Right forelimb (tissue), 1 donor: Measurements from ENCODE around the gene SPTSSB.

Experiments used
- DNase-seq: peaks from one replicate; pipeline ENCODE4 v3.0.0-alpha.2; 2018

Gene SPTSSB, protein sequence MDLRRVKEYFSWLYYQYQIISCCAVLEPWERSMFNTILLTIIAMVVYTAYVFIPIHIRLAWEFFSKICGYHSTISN

DNA sequence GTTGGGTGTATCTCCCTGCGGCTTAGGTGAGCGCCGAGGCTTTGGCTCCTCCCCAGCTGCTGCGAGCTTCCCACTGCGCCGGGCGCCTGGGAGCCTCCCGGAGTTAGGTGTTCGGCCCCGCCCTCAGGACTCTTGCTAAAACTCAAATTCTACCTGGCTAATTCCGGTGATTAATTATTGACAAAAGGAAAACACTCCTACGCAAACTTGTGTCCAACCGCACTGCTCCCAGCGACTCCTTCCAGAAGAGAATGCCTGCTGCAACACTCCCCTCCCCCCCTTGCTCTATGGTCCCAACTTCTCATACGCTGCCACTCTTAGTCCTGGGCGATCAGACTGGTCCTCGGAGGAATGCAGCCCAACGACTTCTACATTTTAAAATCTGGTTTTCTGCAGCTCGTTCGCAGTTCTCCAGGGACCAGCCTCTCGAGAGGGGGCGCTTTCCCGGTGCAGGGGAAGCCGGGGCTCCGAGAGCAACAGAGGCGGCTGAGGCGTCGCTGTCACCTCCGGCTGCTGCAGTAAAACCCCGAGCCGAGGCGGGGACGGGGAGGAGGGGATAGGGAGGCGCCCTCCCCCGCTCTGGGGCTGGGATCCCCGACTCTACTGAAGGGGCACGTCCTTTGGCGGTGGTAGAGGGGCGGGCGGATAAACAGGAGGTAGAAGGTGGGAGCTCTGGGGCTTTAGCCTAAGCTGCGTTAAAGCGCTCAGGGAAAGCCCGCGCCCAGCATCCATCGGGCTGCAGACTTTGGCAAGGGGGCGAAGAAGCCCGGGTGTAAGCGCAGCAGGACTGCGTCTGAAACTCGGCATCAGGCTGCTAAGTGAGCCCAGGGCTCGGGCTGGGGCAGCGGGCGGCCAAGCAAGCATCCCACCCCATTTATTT lies at the start of gene SPTSSB:
SPTSSB (minus strand) TSS at position 77 of the 880 bp plus-strand sequence. CDS start 25,194 bp downstream, outside the sequence.
- peak; percentile 59 for DNase-seq

DNA sequence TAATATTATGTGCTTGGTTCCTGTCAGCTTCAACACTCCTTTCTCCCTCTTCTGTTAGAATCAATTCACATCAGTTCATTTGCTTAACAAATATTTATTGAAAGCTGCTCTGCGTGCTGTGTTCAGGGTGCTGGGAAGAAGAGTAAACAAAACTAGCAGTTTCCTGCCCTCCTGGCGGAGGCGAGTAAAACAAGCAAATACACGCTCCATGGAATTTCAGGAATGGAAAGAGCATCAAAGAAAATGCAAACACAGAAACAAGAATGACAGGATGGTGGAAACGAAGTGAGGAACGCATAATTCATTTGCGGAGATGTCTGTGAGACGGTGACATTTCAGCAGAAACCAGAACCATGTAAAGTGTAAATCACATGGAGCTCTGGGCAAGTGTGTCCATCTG lies 49.4 kb upstream of the SPTSSB start:
- DNase-seq, result no peak

DNA sequence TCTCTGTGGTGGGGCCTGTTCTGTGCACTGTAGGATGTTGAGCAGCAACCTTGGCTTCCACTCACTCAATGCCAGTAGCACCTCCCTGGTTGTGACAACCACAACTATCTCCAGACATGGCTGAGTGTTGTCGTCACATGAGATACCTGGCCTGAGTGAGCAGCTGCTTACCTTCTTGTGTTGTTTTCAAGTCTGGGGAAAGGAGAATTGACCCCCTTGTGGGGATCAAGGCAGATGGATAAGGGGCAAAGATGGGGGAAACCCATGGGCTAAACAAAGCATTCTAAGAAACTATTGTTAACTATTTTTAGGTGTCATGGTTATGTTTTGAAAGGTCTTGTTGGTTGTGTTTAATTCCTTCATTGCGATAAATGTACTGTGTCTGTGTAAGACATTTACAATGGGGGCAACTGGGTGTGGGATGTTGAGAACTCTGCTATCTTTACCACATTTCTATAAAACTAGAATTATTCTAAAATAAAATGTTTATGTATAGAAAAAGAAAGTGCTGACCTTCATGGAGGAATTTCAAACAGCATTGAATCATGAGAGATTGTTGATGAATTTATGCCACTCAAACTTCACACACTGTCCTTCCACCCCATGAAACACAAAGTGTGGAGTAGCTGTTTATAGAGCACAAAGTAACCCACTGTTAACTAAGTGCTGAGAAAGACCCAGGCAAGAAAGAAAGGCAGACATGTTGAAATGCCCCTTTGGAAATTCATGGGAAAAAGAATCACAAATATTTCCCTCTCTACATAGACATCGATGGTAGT lies 48.4 kb upstream of the SPTSSB start:
- DNase-seq, result no peak

DNA sequence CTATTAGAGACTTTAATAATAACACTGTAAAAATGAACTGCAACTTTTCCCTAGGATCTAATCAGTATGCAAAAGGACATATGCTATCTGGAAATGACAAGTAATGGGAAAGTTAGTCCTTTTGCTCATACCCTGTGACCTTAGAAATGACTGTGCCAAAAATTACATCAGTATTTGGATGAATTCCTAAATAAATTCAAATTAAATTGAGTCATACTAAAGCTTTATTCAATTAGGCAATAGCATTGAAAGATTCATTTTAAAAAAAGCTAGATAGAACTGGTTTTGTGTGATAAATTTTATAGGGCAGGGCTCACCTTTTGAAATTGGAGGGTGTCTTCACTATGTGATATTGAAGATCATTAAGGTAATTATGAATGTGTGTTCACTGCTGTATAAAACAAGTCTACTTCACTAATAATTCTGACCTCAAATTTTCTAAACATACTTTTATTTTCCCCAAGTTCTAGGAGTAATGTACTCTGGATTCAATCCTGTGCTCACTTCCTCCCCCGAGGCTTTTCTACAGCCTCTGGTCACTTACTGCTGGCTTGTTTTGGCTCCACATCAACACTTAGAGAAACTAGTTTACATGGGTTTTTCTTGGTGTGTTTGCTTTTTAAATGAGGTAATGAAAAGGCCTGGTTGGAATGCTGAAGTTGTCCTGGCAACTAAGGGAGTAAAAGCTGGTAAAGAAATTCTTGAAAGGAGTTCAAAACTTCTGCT lies 44.4 kb upstream of the SPTSSB start:
- no peak for DNase-seq

DNA sequence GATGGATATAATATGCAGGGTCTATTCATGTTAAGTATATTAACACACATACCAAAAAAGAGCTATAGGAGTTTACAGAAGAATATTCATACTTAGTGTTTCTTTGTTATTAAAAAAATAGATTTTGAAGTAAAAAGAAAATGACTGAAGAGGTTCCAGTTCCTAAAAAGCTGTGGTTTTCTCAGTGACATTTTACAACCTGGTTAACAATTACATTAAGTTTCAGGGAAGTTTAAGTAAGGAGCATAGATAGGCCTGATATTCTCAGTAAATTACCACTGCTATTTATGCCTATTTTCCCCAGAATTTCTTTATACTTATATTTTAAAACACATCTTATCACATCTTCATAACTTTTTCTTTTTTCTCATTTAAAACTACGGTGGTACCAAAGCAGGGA lies 43.6 kb upstream of the SPTSSB start:
- DNase-seq, result no peak

DNA sequence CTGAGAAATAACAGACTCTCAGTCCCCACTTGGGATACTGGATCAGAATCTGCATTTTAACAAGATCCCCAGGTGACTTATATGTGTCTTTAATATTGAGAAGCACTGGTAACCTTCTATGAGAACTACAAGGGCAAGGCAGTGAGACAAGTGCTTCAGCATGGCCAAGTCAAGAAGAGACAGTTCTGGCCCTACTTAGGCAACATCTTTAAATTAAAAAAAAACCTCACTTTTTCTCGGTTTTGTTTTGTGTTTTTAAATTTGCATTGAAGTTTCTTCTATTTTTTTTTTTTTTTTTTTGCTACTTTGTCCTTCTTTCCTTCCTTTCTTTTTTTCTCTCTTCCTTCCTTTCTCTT lies 42.5 kb upstream of the SPTSSB start:
- DNase-seq, result no peak

DNA sequence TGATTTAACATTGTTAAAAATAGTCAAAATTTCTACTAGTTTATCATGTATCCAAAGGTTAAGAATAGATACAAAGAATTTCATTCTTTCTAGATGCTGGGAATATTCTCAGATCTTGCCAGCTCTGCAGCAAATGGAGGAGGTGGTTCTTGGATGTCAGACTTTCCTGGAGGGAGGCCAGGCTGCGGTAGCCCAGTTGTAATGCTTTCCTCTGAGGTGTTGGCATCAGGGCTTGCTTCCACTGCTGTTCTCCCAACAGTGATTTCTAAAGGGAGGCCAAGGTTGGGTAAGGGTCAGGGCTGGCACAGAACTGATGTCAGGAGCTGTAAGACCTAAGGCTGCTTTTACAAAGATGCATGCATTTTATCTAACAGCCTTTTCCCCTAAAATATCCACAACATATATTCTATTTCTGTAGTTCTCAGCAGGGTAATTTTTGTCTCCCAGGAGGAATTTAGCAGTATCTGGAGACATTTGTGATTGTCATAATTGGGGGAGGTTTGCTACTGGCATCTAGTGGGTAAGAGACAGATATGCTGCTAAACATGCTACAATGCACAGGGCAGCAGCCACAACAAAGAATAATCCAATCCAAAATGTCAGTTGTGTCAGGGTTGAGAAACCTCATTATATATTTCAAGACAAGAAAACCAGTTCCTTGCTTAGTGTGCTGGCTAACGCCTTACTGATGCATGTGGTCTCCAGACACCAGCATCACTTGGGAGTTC lies 42.0 kb upstream of the SPTSSB start:
- peak; percentile 79 for DNase-seq

DNA sequence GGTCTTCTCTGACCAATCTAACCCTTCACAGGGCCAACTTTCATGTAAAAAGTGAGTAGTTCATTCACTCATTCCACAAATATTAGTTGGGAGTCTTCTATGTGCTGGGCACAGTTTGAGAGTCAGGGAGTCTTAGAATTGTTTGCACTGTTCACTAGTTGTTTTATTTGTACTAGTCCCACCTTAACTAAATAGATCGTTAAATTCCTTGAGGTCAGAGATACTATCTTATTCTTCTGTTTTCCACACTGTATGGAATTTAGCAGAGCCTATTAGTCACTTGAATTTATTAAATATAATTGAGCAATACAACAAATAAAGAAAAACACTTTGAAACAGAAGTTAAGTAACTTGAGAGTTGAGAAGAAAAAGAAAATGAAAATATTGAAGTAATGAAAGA lies 40.8 kb upstream of the SPTSSB start:
- DNase-seq, result no peak

DNA sequence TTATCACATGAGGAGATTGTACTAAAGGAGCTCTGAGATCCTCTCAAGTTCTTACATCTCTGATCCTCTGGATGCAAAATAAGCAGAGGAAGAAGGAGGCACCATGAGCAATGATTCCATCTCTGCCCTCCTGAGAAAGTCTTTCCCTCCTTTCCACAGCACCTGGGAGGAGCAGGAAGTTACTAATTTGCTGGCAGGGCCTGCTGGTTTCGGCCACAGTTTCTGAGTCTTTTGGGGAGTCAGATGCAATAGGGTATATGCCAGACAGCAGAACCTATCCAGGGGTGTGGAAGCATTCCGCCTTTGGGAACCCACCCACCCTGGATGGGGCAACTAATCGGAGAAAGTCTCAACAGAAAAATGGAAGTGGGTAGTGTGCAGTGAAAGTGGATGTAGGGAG lies 38.5 kb upstream of the SPTSSB start:
- no peak for DNase-seq

DNA sequence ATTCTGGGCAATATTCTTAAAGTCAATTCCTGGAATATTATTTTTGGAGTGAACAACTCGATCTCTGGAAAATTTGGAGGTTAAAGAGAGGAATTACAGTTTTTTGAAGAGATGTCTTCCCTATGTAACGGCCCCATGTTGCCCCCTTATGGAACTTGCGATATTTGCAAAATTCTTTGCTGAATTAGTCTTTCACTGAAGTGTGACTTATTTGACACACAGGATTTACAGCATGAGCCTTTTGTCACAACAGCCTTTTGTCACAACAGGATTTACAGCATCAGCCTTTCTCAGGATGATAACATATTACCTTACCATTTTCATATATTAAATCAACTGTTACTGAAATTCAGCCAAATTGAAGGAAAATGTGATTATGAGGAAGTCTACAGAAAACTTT lies 37.8 kb upstream of the SPTSSB start:
- DNase-seq, result no peak

DNA sequence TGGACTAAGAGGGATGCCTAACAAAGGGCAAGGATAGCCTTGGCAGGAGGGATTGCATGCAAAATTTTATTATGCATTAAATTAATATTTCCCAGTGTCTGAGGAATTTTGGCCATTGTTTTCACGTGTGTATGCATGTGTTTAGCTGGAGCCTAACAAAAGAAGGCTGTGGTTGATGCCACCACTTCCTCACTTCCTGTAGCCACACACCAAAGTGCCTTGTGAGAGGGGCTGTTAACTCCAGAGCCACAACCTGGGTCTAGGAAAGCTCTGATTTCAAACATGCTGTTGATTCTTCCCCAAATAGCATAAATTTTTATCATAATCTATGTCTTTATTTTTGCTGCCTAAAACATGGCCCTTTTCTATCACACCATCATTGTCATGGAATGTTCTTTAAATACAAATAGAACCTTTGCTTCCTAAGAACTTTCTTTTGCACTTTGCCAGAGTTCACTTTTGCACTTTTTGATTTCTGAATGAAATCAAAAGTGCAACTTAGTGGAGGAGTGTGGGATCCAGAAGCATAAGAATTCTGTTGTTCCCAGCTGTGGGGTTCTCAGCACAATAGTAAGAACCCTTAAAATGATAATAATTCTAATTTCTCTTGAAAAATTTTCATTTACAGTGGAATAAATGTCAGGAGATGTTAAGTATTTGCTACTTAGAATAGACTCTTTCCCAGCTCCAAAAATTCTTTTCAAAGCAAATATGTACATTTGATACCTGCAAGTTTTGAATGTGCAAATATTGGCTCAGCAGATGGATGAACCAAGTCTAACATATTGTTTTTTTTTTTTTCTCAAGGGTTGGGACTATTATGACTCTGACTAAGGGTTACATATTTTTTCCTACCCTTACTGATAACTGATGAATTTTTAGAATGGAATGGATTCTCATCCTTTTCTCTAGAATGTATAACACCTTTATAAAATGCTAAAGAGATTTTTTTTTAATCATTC lies 35.6 kb upstream of the SPTSSB start:
- no peak for DNase-seq

DNA sequence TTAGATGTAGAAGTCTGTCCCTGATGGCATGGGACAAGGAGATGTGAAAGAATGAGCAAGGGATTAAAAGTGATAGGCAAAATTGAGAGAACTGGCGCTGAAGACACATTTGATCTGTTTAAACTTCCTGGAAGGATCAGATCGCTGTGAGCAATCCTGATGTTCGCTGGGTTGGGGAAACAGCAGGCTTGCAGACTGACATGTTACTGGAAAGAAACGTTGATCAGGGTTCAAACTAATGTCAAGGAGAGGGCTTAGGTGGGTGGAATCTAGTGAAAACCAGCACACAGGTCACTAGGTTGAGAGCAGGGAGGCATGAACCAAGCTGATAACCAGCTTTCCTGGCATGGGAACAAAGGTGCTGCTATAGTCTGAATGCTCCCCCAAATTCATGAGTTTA lies 34.5 kb upstream of the SPTSSB start:
- DNase-seq, result no peak

DNA sequence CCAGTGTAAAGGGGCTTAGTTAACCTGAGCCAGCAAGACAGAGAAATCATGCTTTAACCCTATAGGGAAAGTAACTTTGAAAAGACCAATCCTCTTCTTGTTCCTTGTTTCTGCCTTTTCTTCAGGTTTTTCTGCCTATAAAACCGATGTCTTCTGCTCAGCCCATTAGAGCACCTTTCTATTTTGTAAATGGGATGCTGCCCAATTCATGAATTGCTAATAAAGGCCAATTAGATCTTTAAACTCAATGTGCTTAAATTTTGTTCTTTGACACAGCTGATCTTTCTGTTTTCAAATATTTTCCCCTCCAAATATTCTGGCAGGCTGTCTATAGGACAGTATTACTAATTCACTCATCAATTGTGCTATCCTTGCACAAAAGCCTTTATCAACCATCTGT lies 33.8 kb upstream of the SPTSSB start:
- no peak for DNase-seq

DNA sequence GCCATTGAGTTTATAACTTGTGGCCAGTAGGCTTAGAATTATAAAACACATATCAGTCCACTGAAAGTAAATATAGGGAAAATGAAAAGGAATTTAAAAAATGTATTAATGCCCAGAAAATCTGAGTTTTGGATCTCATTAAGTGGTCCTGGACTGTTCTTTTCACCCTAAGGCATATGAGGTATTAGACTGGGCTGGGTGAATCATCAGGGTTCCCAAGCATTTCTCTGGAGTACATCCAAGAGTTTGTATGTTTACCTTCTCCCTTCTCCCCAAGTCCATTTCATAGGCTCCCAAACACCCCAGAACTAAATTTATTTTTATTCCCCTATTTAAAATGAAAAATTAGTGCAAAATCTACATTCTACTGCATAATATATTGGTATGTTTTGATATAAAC lies 31.9 kb upstream of the SPTSSB start:
- DNase-seq, result no peak

DNA sequence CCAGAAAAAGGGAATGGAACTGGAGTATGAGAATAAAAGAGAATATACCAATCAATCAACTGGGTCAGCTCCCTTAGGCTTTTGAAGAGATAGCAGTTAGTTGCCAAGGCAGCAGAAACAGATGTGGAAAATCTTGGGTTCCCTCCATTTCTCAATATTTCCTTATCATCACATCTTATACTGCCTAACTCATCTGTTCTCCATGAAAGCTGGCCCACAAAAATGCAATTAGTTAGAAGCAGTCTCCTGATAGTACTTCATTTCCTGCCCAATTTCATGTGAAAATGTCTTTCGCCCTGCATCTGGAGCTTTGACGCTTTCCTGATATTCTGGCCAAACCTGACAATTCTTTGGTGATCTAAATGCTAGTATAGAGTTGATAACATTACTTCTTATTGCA lies 30.1 kb upstream of the SPTSSB start:
- DNase-seq, result no peak

DNA sequence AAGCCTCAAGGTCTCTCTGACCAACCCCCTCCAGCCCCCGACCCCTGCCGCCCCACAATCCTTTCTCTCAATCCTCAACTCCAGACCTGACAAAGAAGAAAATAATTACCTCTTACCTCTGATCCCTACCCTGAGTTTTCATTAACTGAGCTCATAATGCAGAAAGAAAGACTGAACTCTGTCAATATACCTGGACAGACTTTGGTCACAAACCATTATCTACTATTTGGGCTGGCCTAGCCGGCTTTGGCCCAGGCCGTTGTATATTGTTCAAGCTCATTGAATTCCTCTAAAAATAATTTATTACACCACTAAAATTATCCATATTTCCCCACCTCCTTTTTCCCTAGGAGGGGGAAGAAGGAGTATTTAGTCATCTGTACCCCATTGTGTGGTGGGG lies 29.3 kb upstream of the SPTSSB start:
- no peak for DNase-seq

DNA sequence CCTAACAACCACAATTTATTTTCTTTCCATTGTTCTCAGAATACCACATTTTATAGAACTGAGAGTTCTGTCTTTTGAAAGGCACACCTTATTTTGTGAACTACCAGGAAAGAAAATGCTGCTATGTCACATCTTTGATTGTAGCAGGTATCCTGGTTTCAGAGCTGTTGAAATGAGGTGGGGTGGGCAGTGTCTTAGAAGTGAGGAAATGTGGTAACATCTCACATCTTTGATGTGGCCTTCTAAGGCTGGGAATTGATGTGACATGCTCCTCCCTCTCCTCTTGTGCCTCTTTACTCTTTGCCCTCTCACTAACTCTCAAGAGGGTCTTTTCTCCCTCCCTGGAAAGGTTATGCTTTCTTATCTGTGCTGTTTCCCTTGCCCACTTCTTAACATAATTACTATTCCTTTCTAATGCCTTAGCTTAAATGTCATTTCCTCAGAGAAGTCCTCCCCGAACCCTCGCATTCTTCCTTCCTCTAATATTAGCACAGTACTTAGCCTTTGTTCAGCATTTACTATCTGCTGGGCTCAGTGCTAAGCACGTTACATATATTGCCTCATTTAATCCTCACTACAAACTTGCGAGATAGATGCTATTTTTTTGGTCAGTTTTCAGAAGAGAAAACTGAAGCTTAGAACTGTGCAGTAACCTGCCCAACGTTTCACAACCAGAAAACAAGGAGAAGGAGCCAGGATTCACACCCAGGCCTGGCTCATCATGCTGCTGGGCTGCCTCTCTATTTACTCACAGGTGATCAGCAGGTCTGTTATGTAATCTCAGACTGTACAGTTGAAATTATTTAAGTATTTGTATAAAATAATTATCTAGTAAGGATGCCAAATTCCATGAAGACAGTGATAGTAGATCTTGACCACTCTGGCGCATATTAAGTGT lies 24.0 kb upstream of the SPTSSB start:
- no peak for DNase-seq

DNA sequence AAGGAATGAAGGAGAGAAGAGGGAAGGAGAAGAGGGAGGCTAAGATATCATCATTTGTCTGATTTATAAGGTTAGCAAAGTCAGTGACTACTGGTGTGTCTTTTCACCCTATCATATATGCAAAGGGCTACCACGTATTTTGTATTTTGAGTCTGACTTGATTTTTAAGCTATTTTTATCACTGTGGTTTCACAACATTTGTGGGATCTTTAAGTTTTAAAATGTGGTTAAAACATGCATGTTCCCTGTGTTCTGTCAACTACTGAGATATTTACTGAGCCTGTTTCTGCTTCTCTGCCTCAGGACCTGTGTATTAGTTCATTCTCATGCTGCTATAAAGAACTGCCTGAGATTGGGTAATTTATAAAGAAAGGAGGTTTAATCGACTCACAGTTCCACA lies 22.5 kb upstream of the SPTSSB start:
- no peak for DNase-seq

DNA sequence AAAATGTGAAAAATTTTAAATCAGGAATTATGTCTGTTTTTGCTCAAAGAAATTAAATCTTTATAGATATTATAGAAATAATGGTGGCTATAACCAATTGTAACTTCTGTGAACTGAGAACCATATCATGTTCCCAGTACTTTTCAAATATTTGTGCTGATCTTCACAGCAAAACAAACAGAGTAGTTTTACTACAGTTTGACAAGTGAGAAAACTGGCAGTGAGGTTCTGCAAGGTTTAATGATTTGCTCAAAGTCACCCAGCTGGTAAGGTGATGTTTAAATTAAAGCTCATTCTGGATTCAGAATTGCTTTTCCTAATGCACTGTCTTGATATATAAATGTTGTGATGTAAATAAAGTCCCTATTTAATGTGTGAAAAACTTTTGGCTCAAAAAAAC lies 22.0 kb upstream of the SPTSSB start:
- DNase-seq, result no peak

DNA sequence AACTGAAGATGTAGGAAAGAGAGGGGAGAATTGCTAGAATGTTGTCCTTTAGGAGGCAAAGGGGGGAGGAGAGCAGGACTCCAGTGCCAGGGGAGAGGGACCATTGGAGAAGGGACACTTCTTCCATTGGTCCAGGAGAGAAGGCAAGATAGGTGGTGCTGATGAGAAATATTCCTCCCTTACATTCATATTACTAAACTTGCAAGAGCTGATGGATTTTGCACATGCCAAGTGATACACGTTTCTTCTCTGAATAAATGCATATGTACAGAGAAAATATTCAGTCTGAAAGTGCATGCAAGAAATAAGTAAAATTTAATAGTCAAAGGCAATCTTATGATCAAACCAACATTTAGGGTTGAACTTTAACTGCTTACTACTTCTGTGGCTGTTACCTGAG lies 21.5 kb upstream of the SPTSSB start:
- DNase-seq, result no peak
